Measurements from ENCODE around the gene IFNB1. TPM values are rescaled to one million over a fixed set of nuclear protein-coding genes. Genes with fewer than 3 reads are reported as not detected.

The IFNB1 gene
- total and polyA plus RNA-seq, 4 donors, result not detected

- Histone ChIP-seq H3K36me3 (ENCODE audit: control insufficient read depth in 4 of 4, insufficient read depth in 3 of 4, low read depth in 1 of 4, low read length in 3 of 4) (no peaks in the 10 kb centered on the region), H3K9ac (ENCODE audit: low read depth in 1 of 2, low read length in 2 of 2) (no peak overlapping the region), H3K27ac (ENCODE audit: low read depth in 1 of 2, low read length in 2 of 2) (no peak overlapping the region), H3K4me1 (ENCODE audit: control insufficient read depth in 4 of 4, insufficient read depth in 4 of 4, low read length in 3 of 4) (no peaks in the 10 kb centered on the region), H3K4me3 (ENCODE audit: low read depth in 1 of 3, low read length in 3 of 3) (no peak overlapping the region), H3K27me3 (ENCODE audit: control insufficient read depth in 4 of 4, insufficient read depth in 4 of 4, low read length in 3 of 4) (no peaks in the 10 kb centered on the region), H3K9me3 (ENCODE audit: control insufficient read depth in 4 of 4, low read length in 3 of 4) (peaks cover 0 to 2% (median 0%) of the 10 kb centered on the region in 4 donors)
- DNase-seq (ENCODE audit: low spot score), result no peak
- TF ChIP-seq HNF4A (conservative IDR thresholded peaks at IDR 0.05) (no peak), JUND (IDR thresholded peaks at IDR 0.05) (no peak), EGR1 (IDR thresholded peaks at IDR 0.05; ENCODE audit: low read depth in 2 of 2) (no peak)
- TF ChIP-seq, protein P1, sequence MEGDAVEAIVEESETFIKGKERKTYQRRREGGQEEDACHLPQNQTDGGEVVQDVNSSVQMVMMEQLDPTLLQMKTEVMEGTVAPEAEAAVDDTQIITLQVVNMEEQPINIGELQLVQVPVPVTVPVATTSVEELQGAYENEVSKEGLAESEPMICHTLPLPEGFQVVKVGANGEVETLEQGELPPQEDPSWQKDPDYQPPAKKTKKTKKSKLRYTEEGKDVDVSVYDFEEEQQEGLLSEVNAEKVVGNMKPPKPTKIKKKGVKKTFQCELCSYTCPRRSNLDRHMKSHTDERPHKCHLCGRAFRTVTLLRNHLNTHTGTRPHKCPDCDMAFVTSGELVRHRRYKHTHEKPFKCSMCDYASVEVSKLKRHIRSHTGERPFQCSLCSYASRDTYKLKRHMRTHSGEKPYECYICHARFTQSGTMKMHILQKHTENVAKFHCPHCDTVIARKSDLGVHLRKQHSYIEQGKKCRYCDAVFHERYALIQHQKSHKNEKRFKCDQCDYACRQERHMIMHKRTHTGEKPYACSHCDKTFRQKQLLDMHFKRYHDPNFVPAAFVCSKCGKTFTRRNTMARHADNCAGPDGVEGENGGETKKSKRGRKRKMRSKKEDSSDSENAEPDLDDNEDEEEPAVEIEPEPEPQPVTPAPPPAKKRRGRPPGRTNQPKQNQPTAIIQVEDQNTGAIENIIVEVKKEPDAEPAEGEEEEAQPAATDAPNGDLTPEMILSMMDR (IDR thresholded peaks at IDR 0.05; ENCODE audit: low read depth, low read length, missing input control), result no peak
- WGBS, result 83% methylated on average over 1 of the region's 1 CpG
Measured at GRCh38 chr9:21086538-21086937, 8.8 kb upstream of the IFNB1 start.

DNA sequence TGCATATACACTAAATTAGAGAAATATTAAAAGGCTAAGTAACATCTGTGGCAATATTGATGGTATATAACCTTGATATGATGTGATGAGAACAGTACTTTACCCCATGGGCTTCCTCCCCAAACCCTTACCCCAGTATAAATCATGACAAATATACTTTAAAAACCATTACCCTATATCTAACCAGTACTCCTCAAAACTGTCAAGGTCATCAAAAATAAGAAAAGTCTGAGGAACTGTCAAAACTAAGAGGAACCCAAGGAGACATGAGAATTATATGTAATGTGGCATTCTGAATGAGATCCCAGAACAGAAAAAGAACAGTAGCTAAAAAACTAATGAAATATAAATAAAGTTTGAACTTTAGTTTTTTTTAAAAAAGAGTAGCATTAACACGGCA is 7.3 kb upstream of the IFNB1 start:
- Histone ChIP-seq H3K9me3 (ENCODE audit: control insufficient read depth in 4 of 4, low read length in 3 of 4) (peaks cover 0 to 2% (median 0%) of the 10 kb centered on the region in 4 donors), H3K9ac (ENCODE audit: low read depth in 1 of 2, low read length in 2 of 2) (no peak overlapping the region), H3K36me3 (ENCODE audit: control insufficient read depth in 4 of 4, insufficient read depth in 3 of 4, low read depth in 1 of 4, low read length in 3 of 4) (no peaks in the 10 kb centered on the region), H3K4me3 (ENCODE audit: low read depth in 1 of 3, low read length in 3 of 3) (no peak overlapping the region), H3K4me1 (ENCODE audit: control insufficient read depth in 4 of 4, insufficient read depth in 4 of 4, low read length in 3 of 4) (no peaks in the 10 kb centered on the region), H3K27ac (ENCODE audit: low read depth in 1 of 2, low read length in 2 of 2) (no peak overlapping the region), H3K27me3 (ENCODE audit: control insufficient read depth in 4 of 4, insufficient read depth in 4 of 4, low read length in 3 of 4) (no peaks in the 10 kb centered on the region)
- TF ChIP-seq GABPA (IDR thresholded peaks at IDR 0.05 in 1 of 2, conservative IDR thresholded peaks at IDR 0.05 in 1 of 2), result no peak
- TF ChIP-seq, protein P2, sequence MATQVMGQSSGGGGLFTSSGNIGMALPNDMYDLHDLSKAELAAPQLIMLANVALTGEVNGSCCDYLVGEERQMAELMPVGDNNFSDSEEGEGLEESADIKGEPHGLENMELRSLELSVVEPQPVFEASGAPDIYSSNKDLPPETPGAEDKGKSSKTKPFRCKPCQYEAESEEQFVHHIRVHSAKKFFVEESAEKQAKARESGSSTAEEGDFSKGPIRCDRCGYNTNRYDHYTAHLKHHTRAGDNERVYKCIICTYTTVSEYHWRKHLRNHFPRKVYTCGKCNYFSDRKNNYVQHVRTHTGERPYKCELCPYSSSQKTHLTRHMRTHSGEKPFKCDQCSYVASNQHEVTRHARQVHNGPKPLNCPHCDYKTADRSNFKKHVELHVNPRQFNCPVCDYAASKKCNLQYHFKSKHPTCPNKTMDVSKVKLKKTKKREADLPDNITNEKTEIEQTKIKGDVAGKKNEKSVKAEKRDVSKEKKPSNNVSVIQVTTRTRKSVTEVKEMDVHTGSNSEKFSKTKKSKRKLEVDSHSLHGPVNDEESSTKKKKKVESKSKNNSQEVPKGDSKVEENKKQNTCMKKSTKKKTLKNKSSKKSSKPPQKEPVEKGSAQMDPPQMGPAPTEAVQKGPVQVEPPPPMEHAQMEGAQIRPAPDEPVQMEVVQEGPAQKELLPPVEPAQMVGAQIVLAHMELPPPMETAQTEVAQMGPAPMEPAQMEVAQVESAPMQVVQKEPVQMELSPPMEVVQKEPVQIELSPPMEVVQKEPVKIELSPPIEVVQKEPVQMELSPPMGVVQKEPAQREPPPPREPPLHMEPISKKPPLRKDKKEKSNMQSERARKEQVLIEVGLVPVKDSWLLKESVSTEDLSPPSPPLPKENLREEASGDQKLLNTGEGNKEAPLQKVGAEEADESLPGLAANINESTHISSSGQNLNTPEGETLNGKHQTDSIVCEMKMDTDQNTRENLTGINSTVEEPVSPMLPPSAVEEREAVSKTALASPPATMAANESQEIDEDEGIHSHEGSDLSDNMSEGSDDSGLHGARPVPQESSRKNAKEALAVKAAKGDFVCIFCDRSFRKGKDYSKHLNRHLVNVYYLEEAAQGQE (IDR thresholded peaks at IDR 0.05), result no peak
- no peak for TF ChIP-seq NR2F2 (IDR thresholded peaks at IDR 0.05)
- TF ChIP-seq, protein P3, sequence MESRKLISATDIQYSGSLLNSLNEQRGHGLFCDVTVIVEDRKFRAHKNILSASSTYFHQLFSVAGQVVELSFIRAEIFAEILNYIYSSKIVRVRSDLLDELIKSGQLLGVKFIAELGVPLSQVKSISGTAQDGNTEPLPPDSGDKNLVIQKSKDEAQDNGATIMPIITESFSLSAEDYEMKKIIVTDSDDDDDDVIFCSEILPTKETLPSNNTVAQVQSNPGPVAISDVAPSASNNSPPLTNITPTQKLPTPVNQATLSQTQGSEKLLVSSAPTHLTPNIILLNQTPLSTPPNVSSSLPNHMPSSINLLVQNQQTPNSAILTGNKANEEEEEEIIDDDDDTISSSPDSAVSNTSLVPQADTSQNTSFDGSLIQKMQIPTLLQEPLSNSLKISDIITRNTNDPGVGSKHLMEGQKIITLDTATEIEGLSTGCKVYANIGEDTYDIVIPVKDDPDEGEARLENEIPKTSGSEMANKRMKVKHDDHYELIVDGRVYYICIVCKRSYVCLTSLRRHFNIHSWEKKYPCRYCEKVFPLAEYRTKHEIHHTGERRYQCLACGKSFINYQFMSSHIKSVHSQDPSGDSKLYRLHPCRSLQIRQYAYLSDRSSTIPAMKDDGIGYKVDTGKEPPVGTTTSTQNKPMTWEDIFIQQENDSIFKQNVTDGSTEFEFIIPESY (IDR thresholded peaks at IDR 0.05), result no peak
- 85% methylated on average over 1 of the region's 1 CpG for WGBS
- no peak for DNase-seq (ENCODE audit: low spot score)

GRCh38 chr9:21084242-21084850 is 6.6 kb upstream of the IFNB1 start:
- H3K9ac ChIP-seq (ENCODE audit: low read depth in 1 of 2, low read length in 2 of 2), result no peak overlapping the region
- no peaks in the 10 kb centered on the region for H3K36me3 ChIP-seq (ENCODE audit: control insufficient read depth in 4 of 4, insufficient read depth in 3 of 4, low read depth in 1 of 4, low read length in 3 of 4)
- H3K9me3 ChIP-seq (ENCODE audit: control insufficient read depth in 4 of 4, low read length in 3 of 4), result peaks cover 0 to 2% (median 0%) of the 10 kb centered on the region in 4 donors
- no peak for DNase-seq (ENCODE audit: low spot score)
- no peak overlapping the region for H3K27ac ChIP-seq (ENCODE audit: low read depth in 1 of 2, low read length in 2 of 2)
- no peak overlapping the region for H3K4me3 ChIP-seq (ENCODE audit: low read depth in 1 of 3, low read length in 3 of 3)
- H3K27me3 ChIP-seq (ENCODE audit: control insufficient read depth in 4 of 4, insufficient read depth in 4 of 4, low read length in 3 of 4), result no peaks in the 10 kb centered on the region
- no peaks in the 10 kb centered on the region for H3K4me1 ChIP-seq (ENCODE audit: control insufficient read depth in 4 of 4, insufficient read depth in 4 of 4, low read length in 3 of 4)
- TF ChIP-seq YY1 (IDR thresholded peaks at IDR 0.05), result no peak
- no peak for TF ChIP-seq RXRA (IDR thresholded peaks at IDR 0.05)
- TF ChIP-seq GABPA (IDR thresholded peaks at IDR 0.05 in 1 of 2, conservative IDR thresholded peaks at IDR 0.05 in 1 of 2), result no peak
- no peak for TF ChIP-seq FOXA1 (IDR thresholded peaks at IDR 0.05)
- TF ChIP-seq RAD21 (IDR thresholded peaks at IDR 0.05), result no peak
- TF ChIP-seq NR2F2 (IDR thresholded peaks at IDR 0.05), result no peak
- TF ChIP-seq, protein P3 (IDR thresholded peaks at IDR 0.05), result no peak
- no peak for TF ChIP-seq EGR1 (IDR thresholded peaks at IDR 0.05; ENCODE audit: low read depth in 2 of 2)
- TF ChIP-seq, protein P4, sequence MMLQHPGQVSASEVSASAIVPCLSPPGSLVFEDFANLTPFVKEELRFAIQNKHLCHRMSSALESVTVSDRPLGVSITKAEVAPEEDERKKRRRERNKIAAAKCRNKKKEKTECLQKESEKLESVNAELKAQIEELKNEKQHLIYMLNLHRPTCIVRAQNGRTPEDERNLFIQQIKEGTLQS (IDR thresholded peaks at IDR 0.05), result no peak

Data from liver (tissue), 9 donors.